Stimulated activated CD8-positive, alpha-beta memory T cell treated with anti-CD3 and anti-CD28 coated beads, Interleukin-4, amount 100 ng/mL, for 4 hours (primary cell): ENCODE measurements around the gene VSNL1.
"Not testable (repeated sequence)": the region's sequence is repeated elsewhere in the genome, so short reads cannot be mapped to it uniquely, and the experiment has no call there.

ENCODE experiments used
- DNase-seq, 2 donors: peaks; one replicate each; pipeline ENCODE4 v3.0.0-alpha.2; 2020; ENCODE audit warnings: low read depth in 2 of 2, low spot score in 1 of 2

VSNL1 gene

DNA sequence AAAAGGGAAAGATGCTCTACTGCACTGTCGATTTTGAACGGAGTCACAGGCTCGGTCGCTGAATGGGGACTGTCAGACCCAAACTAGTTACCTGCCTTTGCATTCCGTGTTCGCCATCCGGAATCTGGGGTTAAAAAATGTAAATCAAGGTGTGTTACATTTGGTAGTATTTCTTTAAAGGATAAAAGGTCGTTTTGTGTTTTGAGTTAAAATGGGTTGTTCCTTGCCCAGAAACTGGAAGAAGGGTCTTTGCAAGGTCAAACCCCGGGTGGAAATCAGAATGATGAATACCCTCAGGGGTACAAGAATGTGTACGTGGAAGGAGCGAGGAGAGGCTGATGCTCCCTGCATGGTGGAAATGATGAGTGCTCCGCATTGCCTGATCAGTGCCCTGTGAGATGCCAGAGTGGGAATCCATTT is 1.0 kb downstream of the VSNL1 start:
- DNase-seq, result no peak

GRCh38 chr2:17542471-17542870 is 2.0 kb downstream of the VSNL1 start:
- no peak for DNase-seq

DNA sequence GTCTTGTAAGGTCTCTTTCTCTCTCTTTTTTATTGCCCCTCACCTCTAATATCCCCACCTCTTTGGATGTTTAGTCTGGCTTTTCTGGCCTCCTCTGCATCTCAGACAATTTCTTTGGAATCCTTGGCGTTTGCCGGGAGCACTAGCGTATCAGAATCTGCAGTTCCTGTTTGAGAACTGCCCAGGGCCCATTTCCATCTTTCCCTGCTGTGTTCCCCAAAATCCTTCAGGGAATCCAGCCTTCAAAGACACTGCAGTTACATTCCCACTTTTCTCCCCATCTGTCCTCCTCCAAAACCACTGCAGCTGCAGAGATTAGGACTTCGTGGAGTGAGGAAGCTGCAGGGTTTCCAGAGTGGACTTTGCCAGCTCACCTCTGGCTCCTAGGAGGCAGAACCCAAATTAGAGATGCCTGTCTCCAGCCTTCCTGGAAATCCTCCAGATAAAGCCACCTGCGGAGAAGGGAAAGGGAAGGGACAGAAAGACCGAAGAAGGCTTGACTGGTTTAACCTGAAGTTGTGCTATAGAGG is 2.7 kb downstream of the VSNL1 start:
- DNase-seq, result no peak

DNA sequence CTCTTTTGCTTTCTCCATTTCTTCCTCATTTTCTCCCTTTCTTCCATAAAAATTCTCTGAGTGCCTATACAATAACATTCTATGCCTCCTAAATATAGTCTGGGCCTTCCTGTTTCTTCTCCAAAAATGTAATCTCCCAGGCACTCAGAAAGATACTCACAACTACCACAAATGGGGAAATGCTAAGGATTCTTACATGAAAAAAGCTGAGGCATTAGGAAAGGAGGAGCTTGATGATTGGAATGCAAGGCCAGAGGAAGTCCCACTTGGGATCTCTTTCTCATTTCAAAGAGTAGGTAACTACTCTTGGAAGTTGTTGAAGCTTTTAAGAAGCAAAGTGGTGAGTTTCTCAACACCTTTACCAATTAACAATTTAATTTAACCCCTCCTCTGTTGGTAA is 3.4 kb downstream of the VSNL1 start:
- DNase-seq, result no peak

GRCh38 chr2:17544256-17544655 is 3.8 kb downstream of the VSNL1 start:
- DNase-seq, result no peak

DNA sequence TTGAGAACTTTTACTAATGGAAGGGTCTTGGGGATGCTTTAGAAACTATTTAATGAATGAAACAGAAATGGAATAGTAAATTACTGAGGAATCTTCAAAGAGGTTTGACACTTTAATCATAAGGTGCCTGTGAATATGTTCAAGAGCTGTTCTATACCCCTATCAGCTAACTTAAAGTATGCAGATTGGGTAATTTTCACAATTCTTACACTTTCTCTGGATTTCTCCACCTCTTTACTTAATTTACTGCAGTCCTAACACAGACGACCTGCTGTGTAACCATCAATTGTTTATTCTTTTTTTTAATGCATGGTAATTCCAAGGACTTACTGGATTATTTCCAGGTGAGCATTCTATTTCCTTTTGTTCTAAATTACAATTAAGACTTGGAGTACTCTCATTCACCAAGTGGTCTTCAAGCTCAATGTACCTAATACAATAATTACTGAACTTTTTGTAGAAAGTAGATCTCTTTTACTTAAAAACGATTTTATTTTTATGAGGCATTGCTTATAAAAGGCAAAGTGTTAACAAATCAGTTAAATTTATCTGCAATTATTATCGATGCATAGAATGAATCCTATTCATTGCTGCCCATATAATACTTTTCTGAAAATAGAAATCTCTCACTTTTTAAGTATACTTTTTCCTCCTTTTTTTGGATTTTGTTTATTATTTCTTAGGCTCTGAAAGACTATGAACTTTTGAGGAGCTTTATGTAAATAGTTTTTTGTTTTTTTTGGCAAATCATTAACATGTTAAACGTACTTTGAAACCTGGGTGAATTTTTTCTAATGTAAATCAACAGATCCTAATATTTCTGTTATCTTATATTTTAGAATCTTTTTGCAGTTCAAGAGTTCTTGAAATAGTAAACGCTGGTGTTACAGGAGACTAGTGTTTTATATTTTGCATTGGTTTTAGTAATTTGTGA is 5.5 kb downstream of the VSNL1 start:
- no peak for DNase-seq

DNA sequence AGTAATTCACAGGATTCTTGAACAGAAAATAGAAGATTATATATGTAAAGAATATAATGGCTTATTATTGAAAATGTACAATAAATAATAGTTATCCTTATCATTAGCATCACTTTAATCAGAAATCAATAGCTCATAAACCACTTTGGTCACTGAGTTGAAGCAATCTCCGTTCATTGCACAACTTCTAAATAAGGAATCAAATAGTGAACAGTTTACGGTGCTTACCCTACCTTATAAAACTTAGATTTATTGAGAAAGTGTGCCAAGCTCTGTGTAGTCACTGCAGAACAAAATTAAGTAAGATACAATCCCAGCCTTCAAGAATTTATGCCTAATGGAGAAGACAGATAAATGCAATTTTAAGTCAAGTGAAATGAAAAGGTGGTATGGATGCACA is 6.7 kb downstream of the VSNL1 start:
- no peak for DNase-seq

DNA sequence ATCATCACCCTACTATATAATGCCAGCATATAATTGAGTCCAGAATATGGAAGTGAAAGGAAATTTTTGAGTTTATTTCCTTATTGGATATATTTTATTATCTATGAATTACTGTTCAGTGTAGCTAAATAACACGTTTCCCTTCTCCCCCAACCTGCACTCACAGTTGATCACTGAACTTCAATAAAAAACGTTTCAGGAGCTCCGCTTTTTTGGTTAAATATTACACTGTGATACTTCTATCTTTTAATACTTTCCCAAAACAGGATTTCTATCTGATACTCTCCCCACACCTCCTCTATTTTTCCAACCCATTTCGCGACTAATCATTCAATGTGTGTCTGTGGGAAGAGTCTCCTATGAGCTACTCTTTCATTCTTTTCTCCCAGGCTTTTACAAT is 7.2 kb downstream of the VSNL1 start:
- DNase-seq, result no peak

DNA sequence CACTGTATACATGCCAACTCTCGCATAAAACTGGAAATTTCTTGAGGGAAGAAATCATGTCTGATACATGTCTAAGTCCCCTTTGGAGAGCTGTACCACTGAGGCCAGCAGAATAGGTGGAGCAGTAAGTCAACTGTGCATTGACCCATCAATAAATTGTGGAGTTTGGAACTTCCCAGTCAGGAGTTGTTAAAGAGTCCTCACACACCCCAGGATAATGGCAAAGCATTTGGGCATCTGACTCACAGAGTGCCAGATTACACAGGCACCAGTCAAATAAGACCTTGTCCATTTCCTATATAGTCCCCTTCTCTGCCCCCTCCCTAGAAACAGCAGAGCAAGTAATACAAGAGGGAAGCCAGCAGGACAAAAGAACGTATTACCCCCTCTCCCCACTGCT is 10.4 kb downstream of the VSNL1 start:
- DNase-seq, result no peak

GRCh38 chr2:17555150-17555549 is 14.7 kb downstream of the VSNL1 start:
- DNase-seq, result no peak

DNA sequence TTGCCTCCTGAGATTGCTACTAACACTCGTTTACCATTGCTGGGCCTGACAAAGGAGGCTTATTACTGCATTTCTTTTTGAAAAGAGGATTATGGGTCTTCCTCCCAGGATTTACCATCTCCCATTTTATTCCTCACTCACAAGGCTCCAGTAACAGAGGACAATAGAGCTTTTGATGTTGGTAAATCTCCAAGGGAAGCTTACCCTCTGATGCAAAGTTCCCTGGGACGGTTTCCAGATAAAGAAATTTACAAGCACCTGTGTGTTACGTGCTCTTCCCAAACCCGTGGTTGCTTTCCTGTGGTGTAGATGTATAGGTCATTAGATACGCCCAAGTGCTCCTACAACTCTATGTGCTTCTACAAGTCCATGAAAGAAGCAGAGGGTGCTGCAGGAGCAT is 17.1 kb downstream of the VSNL1 start:
- DNase-seq, result no peak

DNA sequence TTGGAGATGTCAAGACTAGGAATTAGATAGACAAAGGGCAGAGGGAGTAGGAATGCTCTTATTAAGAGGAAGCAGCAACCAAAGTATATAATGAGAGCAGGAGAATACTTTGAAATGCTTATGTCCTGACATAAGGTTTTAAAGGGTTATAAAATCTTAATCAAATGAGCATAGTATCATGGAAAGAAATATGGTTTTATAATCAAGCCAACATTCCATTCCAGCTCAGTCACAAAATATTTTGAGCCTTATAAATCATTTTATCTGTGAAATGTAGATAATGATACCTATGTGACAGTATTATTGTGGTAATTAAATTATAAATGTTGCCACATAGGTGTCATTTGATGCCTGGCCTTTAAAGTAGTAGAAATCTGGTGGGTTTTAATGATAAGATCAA is 17.6 kb downstream of the VSNL1 start:
- DNase-seq, result no peak

DNA sequence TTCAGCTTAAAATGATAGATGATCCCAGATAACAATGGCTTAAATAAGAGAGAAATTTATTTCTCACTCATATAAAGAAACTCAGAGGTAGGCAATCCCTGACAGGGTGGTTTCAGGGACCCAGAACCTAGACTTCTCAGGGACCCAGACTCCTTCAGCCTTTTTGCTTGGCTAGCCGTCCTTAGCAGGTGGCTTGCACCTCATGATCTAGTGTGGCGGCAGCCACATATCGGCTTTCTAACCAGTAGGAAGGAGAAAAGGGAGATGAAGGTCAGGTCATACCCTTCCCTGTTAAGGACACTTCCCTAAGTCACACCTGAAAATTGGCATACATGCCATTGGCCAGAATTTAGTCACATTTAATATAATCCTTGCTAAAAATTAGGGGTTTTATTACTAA is 18.4 kb downstream of the VSNL1 start:
- DNase-seq, result no peak

- not testable (repeated sequence) for DNase-seq
Observed at GRCh38 chr2:17565726-17566125, 25.2 kb downstream of the VSNL1 start.

DNA sequence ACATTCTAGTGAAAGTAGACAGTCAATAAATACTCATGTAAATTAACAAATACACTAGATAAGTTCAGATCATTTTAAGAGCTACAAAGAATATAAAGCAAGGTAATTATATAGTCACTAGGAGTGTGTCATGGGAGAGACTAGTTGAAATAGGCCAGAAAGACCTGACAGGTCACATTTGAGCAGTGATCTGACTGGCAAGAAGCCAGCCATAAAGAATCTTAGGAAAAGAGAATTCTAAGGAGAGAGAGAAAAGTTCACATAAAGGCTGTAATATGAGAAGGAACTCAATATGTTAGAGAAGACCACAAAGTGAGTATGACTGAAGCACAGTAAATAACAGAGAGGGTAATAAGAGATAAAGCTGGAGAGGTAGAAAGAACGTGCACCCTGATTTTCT is 31.2 kb downstream of the VSNL1 start:
- no peak for DNase-seq

GRCh38 chr2:17573085-17573803 is 32.7 kb downstream of the VSNL1 start:
- DNase-seq, result no peak

- DNase-seq, result no peak
Observed at GRCh38 chr2:17573804-17574175, 33.3 kb downstream of the VSNL1 start.

DNA sequence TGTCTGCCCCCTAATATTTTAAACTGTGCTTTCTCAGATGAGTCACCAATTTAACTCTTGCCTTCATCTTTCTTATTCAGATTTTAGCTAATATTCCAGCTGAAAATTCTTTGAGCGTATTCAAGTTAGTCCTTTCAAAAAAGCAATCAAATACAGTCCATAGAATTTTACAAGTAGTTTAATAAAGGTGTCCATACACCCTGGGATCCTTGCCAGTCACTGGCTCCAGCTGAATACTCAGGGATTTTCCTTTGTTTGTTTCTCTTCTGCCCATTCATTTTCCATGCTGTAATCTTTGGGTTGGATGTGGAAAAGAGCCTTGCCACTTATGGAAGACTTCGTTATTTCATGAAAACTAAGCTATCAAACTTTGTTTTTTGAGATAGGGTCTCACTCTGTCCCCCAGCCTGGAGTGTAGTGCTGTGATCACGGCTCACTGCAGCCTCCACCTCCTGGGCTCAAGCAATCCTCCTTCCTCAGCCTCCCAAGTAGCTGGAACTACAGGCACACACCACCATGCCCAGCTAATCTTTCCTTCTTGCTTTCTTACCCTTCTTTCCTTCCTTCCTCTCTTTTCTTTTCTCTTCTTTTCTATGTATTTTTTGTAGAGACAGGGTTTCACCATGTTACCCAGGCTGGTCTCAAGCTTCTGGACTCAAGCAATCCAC is 34.0 kb downstream of the VSNL1 start:
- no peak for DNase-seq

DNA sequence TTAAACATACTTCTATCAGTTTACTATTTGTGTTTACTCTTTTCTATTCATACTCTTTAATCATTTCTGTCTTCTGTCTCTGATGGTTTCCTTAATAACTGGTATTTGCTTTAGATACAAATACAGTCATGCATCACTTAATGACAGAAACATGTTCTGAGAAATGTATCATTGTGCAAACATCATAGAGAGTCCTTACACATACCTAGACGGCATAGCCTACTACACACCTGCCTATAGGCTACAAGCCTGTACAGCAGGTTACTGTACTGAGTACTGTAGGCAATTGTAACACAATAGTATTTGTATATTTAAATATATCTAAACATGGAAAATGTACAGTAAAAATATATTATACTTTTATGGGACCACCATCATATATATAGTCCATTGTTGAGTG is 36.3 kb downstream of the VSNL1 start:
- DNase-seq, result no peak

GRCh38 chr2:17578466-17578928 is 38.0 kb downstream of the VSNL1 start:
- DNase-seq, result no peak

DNA sequence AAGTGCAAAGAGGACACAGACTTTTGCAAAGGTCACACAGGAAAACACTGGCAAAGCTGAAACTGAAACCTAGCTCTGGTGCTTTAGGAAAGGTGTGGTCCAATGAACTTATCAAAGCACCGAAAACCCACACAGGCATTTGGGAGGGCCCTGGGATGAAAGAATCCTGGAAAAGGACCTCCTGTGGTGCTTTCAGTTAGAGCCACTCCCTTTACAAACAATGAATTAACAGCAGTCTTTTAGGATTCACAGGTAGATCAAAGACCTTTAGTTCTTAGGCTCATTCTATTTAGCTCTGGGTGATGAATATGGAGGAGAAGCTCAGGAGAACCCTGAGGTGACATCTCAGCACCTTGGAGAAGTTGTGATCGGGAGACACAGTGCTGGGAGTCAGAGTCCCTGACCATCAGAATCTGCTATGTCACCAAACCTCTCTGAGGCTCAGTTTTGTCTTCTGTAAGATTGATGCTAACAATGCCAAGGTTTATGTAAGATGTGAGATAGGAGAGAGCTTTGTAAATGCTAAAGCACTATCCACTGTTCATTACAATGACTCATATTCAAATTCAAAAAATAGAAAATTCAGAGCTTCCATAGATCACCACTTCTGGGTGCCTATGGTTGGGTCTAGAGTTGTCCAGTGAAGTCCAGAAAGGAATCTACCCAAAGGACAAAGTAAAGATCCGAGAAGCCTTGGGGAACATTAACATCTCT is 39.3 kb downstream of the VSNL1 start:
- DNase-seq, result no peak
